Large intestine (tissue), 3 donors: Measurements from ENCODE around the gene TANGO2. TPM values are rescaled to one million over a fixed set of nuclear protein-coding genes. Genes with fewer than 3 reads are reported as not detected.

Experiments used
- DNase-seq, 2 donors: peaks; one replicate each; pipeline versions ENCODE4 v3.0.0 to v3.0.0-alpha.2; 2013
- H3K27ac ChIP-seq: one replicate; pipeline ENCODE4 v1.5.1; 2013; ENCODE audit warnings: low read length
- H3K27me3 ChIP-seq: 2 replicates; pipeline ENCODE4 v1.6.1; 2013; ENCODE audit warnings: low read length; ENCODE audit not compliant: control insufficient read depth, insufficient read depth
- H3K36me3 ChIP-seq: 2 replicates; pipeline ENCODE4 v1.6.1; 2013; ENCODE audit warnings: low read length; ENCODE audit not compliant: control insufficient read depth, insufficient read depth
- H3K4me1 ChIP-seq: one replicate; pipeline ENCODE4 v1.6.1; 2013; ENCODE audit warnings: low read length; ENCODE audit not compliant: control insufficient read depth, insufficient read depth
- H3K4me3 ChIP-seq: one replicate; pipeline ENCODE4 v1.5.1; 2013; ENCODE audit warnings: low read length
- H3K9me3 ChIP-seq: one replicate; pipeline ENCODE4 v1.6.1; 2013; ENCODE audit warnings: mild to moderate bottlenecking, low read depth, low read length, moderate library complexity; ENCODE audit not compliant: control insufficient read depth
- WGBS: methylation state at CpG from one replicate; pipeline ENCODE4 v1.1.5; 2013; ENCODE audit warnings: low lambda C conversion rate; ENCODE audit not compliant: insufficient coverage; 5-methylcytosine and 5-hydroxymethylcytosine counted together
- polyA plus RNA-seq: library from polyadenylated mRNA; unstranded; fragments of 120-200 nt; gene quantifications from one replicate; pipeline ENCODE4 v1.2.1, GENCODE V29; 2013

TANGO2 gene
- polyA plus RNA-seq, 1 donor, result 16.5 TPM

- Histone ChIP-seq H3K4me3 (no peak overlapping the region), H3K9me3 (no peaks in the 10 kb centered on the region), H3K36me3 (peaks cover 40% of the 10 kb centered on the region), H3K27ac (no peak overlapping the region), H3K4me1 (no peaks in the 10 kb centered on the region), H3K27me3 (no peaks in the 10 kb centered on the region)
- 83% methylated on average over 2 of the region's 26 CpGs for WGBS
- DNase-seq, result no peak
Observed at GRCh38 chr22:20052309-20053259, 31.7 kb downstream of the TANGO2 start.

- H3K9me3 ChIP-seq, result no peaks in the 10 kb centered on the region
- peaks cover 40% of the 10 kb centered on the region for H3K36me3 ChIP-seq
- WGBS, result no CpG with 5 or more reads among the region's 14 CpGs
- no peak overlapping the region for H3K27ac ChIP-seq
- no peak overlapping the region for H3K4me3 ChIP-seq
- no peaks in the 10 kb centered on the region for H3K4me1 ChIP-seq
- H3K27me3 ChIP-seq, result no peaks in the 10 kb centered on the region
- DNase-seq, result no peak
Observed at GRCh38 chr22:20053407-20054033, 32.6 kb downstream of the TANGO2 start.

GRCh38 chr22:20054034-20054427, 33.1 kb downstream of the TANGO2 start:
- no peak for DNase-seq
- Histone ChIP-seq H3K9me3 (no peaks in the 10 kb centered on the region), H3K36me3 (peaks cover 40% of the 10 kb centered on the region), H3K27me3 (no peaks in the 10 kb centered on the region), H3K4me3 (no peak overlapping the region), H3K4me1 (no peaks in the 10 kb centered on the region), H3K27ac (no peak overlapping the region)
- WGBS, result no CpG with 5 or more reads among the region's 12 CpGs

GRCh38 chr22:20054485-20054884, 33.6 kb downstream of the TANGO2 start:
- Histone ChIP-seq H3K36me3 (peaks cover 40% of the 10 kb centered on the region), H3K9me3 (no peaks in the 10 kb centered on the region), H3K4me3 (no peak overlapping the region), H3K27me3 (no peaks in the 10 kb centered on the region), H3K4me1 (no peaks in the 10 kb centered on the region), H3K27ac (no peak overlapping the region)
- DNase-seq, result no peak
- WGBS, result no CpG with 5 or more reads among the region's 6 CpGs

- no peak for DNase-seq
Observed at GRCh38 chr22:20055144-20055543, 34.2 kb downstream of the TANGO2 start.

GRCh38 chr22:20055654-20056053, 34.7 kb downstream of the TANGO2 start:
- WGBS, result no CpG with 5 or more reads among the region's 15 CpGs
- no peak for DNase-seq
- Histone ChIP-seq H3K36me3 (peaks cover 38% of the 10 kb centered on the region), H3K27me3 (no peaks in the 10 kb centered on the region), H3K27ac (no peak overlapping the region), H3K4me3 (no peak overlapping the region), H3K9me3 (no peaks in the 10 kb centered on the region), H3K4me1 (no peaks in the 10 kb centered on the region)

More at GRCh38 chr22:20055144-20055543, 34.2 kb downstream of the TANGO2 start:
- Histone ChIP-seq H3K9me3 (no peaks in the 10 kb centered on the region), H3K36me3 (peaks cover 38% of the 10 kb centered on the region), H3K4me3 (no peak overlapping the region), H3K27ac (no peak overlapping the region), H3K4me1 (no peaks in the 10 kb centered on the region), H3K27me3 (no peaks in the 10 kb centered on the region)
- no CpG with 5 or more reads among the region's 2 CpGs for WGBS

GRCh38 chr22:20056161-20056560, 35.3 kb downstream of the TANGO2 start:
- no peak overlapping the region for H3K4me3 ChIP-seq
- WGBS, result no CpG with 5 or more reads among the region's 10 CpGs
- DNase-seq, result no peak
- no peaks in the 10 kb centered on the region for H3K4me1 ChIP-seq
- peaks cover 39% of the 10 kb centered on the region for H3K36me3 ChIP-seq
- no peaks in the 10 kb centered on the region for H3K9me3 ChIP-seq
- no peak overlapping the region for H3K27ac ChIP-seq
- no peaks in the 10 kb centered on the region for H3K27me3 ChIP-seq

- no peak overlapping the region for H3K27ac ChIP-seq
Observed at GRCh38 chr22:20056696-20057386, 35.9 kb downstream of the TANGO2 start.

GRCh38 chr22:20057596-20058268, 36.8 kb downstream of the TANGO2 start:
- H3K9me3 ChIP-seq, result no peaks in the 10 kb centered on the region
- no peaks in the 10 kb centered on the region for H3K4me1 ChIP-seq
- DNase-seq, result no peak
- no CpG with 5 or more reads among the region's 13 CpGs for WGBS
- no peak overlapping the region for H3K4me3 ChIP-seq
- peaks cover 44% of the 10 kb centered on the region for H3K36me3 ChIP-seq
- H3K27me3 ChIP-seq, result no peaks in the 10 kb centered on the region
- H3K27ac ChIP-seq, result no peak overlapping the region

More at GRCh38 chr22:20056696-20057386, 35.9 kb downstream of the TANGO2 start:
- H3K4me3 ChIP-seq, result no peak overlapping the region
- H3K36me3 ChIP-seq, result peaks cover 41% of the 10 kb centered on the region
- WGBS, result no CpG with 5 or more reads among the region's 16 CpGs
- no peaks in the 10 kb centered on the region for H3K4me1 ChIP-seq
- no peaks in the 10 kb centered on the region for H3K27me3 ChIP-seq
- H3K9me3 ChIP-seq, result no peaks in the 10 kb centered on the region
- no peak for DNase-seq
